HT-29 (cell line): ENCODE data around the gene KRTAP13-3. TPM values are rescaled to one million over a fixed set of nuclear protein-coding genes. Genes with fewer than 3 reads are reported as not detected.
A peak's percentile ranks its signal among the peaks of the same experiment; 100 is the strongest.

Experiments
- DNase-seq: peaks from one replicate; pipeline ENCODE4 v3.0.0-alpha.2; 2015; ENCODE audit warnings: low spot score
- total RNA-seq: library from RNA; depleted of rRNA; stranded (reverse); fragments of >200 nt; shearing (Covaris generic); gene quantifications from 2 replicates; pipeline ENCODE4 v1.2.3, GENCODE V29; 2014; rRNA removed

Gene KRTAP13-3
- total RNA-seq = not detected in 2 replicates

DNA sequence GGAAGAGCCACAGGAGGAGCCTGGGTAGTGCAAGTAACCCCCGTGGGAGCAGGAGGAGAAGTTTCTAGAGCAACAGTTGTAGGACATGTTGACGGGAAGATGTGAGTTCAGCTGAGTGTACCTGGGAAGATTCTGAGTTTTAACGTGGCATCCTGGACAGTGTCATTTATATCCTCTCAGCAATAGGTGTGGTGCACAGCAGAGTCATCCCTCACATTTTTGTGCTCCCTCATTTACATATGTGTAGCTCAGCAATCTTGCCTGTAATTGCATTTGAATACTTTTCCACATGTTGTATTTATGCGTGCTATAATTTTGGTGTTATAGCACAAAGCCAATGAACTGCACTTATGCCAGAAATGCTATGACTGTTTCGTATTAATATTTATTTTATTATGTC lies at the start of gene KRTAP13-3:
KRTAP13-3 (minus strand) TSS at position 101 of the 400 bp plus-strand sequence; CDS start at position 87, 14 bp downstream.
- DNase-seq = no peak

GRCh38 chr21:30468900-30469714 lies 43.4 kb upstream of the KRTAP13-3 start:
- DNase-seq = no peak

GRCh38 chr21:30463713-30464112 lies 38.0 kb upstream of the KRTAP13-3 start:
- peak; percentile 6 for DNase-seq

DNA sequence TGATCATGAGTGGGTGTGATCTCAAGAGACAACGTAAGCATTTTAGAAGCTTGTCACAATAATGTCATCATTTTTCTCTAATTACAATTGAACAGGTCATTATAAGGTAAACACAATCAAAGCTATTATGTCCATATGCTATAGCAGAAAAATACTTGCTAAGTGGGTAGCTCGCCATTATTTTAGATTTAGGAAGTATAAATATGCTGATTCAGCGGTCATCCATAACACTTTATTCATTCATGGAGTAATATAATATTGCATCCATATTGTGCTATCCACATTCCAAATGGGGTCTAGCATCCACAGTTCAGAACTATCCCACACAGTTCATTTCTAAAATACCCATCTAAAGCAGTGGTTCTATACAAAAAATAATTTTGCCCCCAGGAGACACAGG lies 22.8 kb upstream of the KRTAP13-3 start:
- DNase-seq = no peak

DNA sequence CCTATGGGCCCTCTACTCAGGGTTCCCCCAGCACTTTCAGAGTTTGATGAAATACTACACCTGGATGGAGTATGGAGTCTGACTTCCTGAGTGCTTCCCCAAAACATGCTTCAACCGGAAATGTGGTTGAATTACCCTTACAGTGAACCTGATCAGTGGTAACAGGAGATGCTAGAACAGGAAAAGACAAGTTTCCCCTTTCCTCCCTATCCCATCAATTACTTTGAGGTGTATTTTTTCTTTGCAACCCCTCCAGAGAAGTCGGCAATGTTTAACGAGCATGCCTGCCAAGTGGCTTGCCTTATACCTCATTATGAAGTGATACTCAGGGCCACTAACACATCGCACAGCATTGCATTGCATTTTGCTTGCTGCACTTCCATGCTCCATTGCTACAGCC lies 21.3 kb upstream of the KRTAP13-3 start:
- no peak for DNase-seq

- DNase-seq = no peak
These were observed 18.5 kb upstream of the KRTAP13-3 start for GRCh38 chr21:30444204-30444603.

DNA sequence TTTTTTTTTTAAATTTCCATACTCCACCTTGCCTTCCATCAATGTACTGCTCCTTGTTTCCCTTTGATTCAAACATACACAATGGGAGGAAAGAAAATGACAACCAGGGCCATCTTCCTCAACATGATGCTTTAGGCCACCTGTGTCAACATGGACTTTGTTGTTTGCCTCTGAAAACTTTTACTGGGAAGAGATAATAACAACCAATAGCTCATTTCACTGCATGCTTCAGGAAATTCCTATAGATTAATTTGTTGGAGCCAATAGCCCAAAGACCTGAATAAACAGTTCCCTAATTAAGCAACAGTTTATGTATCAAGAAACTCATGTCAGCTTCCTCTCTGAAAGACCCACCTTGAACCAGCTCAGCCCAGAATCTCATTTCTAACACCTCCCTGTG lies 17.5 kb upstream of the KRTAP13-3 start:
- DNase-seq = no peak

- DNase-seq = no peak
These were observed 14.2 kb upstream of the KRTAP13-3 start, which contains the start of gene KRTAP15-1 for GRCh38 chr21:30439975-30440374. KRTAP15-1 (plus strand) TSS chr21:30440275; CDS start chr21:30440328, 53 bp downstream.

GRCh38 chr21:30437010-30437565 lies 11.4 kb upstream of the KRTAP13-3 start:
- no peak for DNase-seq

DNA sequence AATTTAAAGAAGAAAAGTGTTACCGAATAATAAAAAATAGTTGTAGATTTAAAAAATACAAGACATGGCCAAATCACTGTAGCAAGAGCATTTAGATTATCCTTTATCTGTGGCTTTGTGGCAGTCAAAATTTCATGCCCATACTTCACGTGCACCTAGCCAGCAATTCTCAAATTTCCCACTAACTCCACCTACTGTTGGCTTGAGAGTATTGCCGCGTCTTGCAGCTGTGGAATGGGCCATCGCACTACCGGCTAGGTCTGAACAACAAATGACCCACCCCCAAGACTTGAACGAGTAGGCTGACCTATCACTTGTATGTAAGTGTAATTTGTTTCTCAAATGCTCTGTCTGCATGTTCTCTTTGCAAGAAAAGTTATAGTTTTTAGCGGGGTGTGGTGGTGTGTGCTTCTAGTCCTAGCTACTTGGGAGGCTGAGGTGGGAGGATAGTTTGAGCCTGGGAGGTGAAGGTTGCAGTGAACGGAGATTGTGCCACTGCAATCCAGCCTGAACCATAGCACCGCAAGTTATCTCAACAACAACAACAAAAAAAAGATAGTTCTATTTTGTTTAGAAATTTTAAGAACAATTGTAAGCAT lies 8.4 kb upstream of the KRTAP13-3 start:
- peak; percentile 55 for DNase-seq

DNA sequence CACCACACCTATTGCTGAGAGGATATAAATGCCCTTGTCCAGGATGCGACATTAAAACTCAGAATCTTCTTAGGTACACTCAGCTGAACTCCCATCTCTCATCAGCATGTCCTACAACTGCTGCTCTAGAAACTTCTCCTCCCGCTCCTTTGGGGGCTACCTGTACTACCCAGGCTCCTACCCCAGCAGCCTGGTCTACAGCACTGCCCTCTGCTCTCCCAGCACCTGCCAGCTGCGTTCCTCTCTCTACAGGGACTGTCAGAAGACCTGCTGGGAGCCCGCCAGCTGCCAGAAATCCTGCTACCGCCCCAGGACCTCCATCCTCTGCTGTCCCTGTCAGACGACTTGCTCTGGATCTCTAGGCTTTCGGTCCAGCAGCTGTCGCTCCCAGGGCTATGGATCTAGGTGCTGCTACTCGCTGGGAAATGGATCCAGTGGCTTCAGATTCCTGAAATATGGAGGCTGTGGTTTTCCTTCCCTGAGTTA lies 4.5 kb upstream of the KRTAP13-3 start, which contains the start of gene KRTAP13-4:
KRTAP13-4 (plus strand) TSS at position 51 of the 486 bp plus-strand sequence; CDS start at position 107, 56 bp downstream.
- no peak for DNase-seq

DNA sequence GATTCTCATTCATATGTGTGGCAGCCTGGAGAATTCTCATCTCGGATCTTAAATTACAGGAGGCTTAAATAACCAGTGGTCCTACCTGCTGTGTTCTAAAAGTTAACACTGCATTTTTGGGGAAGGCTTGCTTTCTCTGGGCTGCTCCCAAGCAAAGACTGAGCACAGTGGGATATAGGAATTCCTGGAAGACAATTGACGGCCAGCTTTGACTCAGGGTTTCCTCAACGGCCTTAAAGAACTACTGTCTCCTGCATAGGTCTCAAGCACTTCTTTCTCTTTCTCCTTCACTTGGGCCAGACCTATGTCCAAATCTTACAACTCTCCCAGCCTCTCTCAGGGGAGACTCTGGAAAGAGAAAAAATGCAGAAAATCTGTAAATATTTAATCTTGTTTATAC lies 1.0 kb upstream of the KRTAP13-3 start:
- DNase-seq = no peak

DNA sequence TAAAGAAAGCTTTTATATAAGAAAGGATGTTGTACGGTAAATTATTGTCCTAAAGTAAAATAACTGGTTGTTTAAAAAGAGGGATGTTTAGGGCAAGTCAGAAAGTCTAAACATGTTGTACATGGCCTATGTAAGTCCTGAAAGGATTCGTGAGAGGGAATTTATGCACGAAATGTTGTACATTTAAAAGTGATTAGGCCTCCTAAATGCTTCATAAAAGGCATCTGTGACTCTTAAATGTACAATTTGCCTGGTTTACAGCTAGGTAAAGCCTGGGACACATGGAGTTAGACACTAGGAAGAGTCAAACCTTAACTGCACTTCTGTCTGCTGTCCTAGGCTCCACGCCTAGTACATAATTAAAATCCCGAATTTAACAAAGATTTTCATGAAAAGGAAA lies 9.7 kb downstream of the KRTAP13-3 start:
- DNase-seq = no peak

DNA sequence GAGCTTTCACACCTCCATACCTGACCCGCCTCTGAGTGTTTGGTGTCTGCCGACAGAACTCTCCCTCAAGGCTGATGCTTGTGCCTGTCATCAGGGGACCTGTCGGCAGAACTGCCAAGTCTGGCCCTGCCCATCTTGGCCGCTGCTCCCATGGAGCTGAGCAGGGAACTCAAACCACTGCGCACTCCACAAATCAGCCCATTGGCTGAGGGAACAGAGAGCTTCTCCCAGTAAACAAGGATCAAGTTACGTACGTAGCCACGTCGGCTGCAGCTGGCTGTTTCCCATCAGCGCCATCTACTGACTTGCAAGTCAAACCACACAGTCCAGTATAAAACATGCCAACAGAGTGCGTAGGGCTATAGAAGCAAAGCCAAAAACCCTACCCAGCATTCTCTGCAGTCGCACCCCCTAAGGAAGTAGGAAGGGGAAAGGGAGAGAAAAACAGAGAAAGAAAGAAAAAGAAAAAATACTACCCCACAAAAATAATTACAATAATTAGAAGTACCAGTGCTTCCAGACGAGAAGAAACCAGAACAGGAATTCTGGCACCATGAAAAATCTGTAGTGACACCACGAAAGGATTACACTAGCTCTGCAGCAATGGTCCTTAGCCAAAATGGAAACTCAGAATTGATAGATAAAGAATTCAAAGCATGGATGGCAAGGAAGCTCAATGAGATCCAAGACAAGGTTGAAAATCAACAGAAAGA lies 16.8 kb downstream of the KRTAP13-3 start:
- peak; percentile 66 for DNase-seq

- no peak for DNase-seq
These were observed 30.0 kb downstream of the KRTAP13-3 start, which contains the start of gene KRTAP13-1 for GRCh38 chr21:30395731-30396130. KRTAP13-1 (plus strand) TSS chr21:30396031; CDS start chr21:30396087, 56 bp downstream.

- no peak for DNase-seq
These were observed 34.2 kb downstream of the KRTAP13-3 start for GRCh38 chr21:30391492-30392025.

DNA sequence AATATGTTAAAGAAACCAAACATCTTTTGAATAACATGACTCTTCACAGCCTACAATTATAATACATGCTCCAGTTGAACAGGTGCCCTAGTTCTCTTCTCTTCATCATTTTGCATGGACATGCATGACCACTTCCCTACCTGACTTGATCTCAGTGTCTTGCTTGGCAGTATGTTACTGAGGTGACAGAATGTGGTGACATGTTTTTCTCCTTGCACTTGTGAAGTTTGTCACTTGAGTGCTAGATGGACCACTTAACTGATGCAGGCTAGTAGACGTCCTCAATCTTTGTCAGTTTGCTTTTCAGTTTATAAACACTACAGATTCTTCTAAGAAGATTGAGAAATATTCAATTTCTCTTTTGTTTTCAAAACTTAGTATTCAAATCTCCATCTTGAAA lies 43.5 kb downstream of the KRTAP13-3 start:
- no peak for DNase-seq
